Measurements from ENCODE around the gene TMEM108. TPM values are rescaled to one million over a fixed set of nuclear protein-coding genes. Genes with fewer than 3 reads are reported as not detected.

The TMEM108 gene
- polyA plus RNA-seq, 1 donor (not counting 4 experiments of a cell fraction or from before 2014, with no cell fraction given) = not detected

DNA sequence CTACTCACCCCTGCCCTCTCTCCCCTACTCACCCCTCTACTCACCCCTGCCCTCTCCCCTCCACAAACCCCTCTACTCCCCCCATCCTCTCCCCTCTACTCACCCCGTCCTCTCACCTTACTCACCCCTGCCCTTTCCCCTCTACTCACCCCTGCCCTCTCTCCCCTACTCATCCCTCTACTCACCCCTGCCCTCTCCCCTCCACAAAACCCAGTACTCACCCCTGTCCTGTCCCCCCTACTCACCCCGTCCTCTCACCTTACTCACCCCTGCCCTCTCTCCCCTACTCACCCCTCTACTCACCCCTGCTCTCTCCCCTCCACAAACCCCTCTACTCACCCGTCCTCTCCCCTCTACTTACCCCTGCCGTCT, 375.8 kb downstream of the TMEM108 start:
- no peaks in the 10 kb centered on the region for H3K79me2 ChIP-seq (ENCODE audit: control insufficient read depth, insufficient read depth, low read length)
- no peaks in the 10 kb centered on the region for H3K36me3 ChIP-seq (ENCODE audit: control insufficient read depth in 2 of 2, extremely low read depth in 1 of 2, insufficient read depth in 2 of 2, low read length in 2 of 2)
- no peak overlapping the region for H3K27ac ChIP-seq (ENCODE audit: control insufficient read depth, insufficient read depth, low read length)
- H3K27me3 ChIP-seq (ENCODE audit: control insufficient read depth, extremely low read depth, insufficient read depth, low read length) = peaks cover 13% of the 10 kb centered on the region
- no peaks in the 10 kb centered on the region for H3K9me3 ChIP-seq (ENCODE audit: control insufficient read depth, low read depth, low read length)
- H3K4me2 ChIP-seq (ENCODE audit: control insufficient read depth, extremely low read depth, insufficient read depth, low read depth, low read length) = no peak overlapping the region
- H3K4me3 ChIP-seq (ENCODE audit: control insufficient read depth in 2 of 3, extremely low read depth in 1 of 3, insufficient read depth in 2 of 3, low read depth in 1 of 3, low read length in 3 of 3) = no peak overlapping the region
- H3K9me1 ChIP-seq (ENCODE audit: control insufficient read depth, extremely low read depth, insufficient read depth, low read length) = no peaks in the 10 kb centered on the region
- dilution Hi-C loops (cut with MboI; ENCODE audit: extremely low pct_ligation_motif_present, low sequenced_read_pairs) = no loop called here
- H2AFZ ChIP-seq (ENCODE audit: control insufficient read depth, low read length) = no peak overlapping the region
- H3K9ac ChIP-seq (ENCODE audit: control insufficient read depth, extremely low read depth, insufficient read depth, low read length) = no peak overlapping the region
- no peaks in the 10 kb centered on the region for H3K4me1 ChIP-seq (ENCODE audit: control insufficient read depth, extremely low read depth, insufficient read depth, low read length)
- no peak for DNase-seq (ENCODE audit: low read depth, low spot score)
- no peak for FAIRE-seq
- TF ChIP-seq, protein P1, sequence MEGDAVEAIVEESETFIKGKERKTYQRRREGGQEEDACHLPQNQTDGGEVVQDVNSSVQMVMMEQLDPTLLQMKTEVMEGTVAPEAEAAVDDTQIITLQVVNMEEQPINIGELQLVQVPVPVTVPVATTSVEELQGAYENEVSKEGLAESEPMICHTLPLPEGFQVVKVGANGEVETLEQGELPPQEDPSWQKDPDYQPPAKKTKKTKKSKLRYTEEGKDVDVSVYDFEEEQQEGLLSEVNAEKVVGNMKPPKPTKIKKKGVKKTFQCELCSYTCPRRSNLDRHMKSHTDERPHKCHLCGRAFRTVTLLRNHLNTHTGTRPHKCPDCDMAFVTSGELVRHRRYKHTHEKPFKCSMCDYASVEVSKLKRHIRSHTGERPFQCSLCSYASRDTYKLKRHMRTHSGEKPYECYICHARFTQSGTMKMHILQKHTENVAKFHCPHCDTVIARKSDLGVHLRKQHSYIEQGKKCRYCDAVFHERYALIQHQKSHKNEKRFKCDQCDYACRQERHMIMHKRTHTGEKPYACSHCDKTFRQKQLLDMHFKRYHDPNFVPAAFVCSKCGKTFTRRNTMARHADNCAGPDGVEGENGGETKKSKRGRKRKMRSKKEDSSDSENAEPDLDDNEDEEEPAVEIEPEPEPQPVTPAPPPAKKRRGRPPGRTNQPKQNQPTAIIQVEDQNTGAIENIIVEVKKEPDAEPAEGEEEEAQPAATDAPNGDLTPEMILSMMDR (optimal IDR thresholded peaks at IDR 0.05 in 1 of 3, IDR thresholded peaks at IDR 0.05 in 1 of 3, conservative IDR thresholded peaks at IDR 0.05 in 1 of 3; ENCODE audit: extremely low read depth in 1 of 3, insufficient read depth in 2 of 3, low read length in 3 of 3) = no peak
- TF ChIP-seq EZH2 (IDR thresholded peaks at IDR 0.05; ENCODE audit: low read length) = no peak
- H4K20me1 ChIP-seq (ENCODE audit: control insufficient read depth, extremely low read depth, insufficient read depth, low read length) = no peaks in the 10 kb centered on the region

DNA sequence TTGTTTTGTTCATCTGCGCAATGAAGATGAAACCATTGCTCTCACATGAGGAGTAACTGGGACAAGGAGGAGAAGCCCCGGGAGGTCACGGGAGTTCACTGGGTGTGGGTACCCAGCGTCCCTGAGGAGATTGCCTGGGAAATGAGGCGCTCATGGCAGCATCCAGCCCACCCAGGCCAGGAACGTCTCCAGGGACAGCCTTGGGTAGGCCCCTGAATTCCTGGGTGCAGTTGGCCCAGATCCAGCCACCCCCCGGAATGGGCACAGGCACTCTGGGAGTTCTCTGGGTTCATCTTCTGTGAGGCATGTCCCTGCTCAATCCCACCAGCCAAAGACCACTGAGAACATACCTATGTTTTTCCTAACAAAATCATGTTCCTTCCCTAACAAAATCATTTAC, 380.2 kb downstream of the TMEM108 start:
- Histone ChIP-seq H3K4me1 (ENCODE audit: control insufficient read depth, extremely low read depth, insufficient read depth, low read length) (no peaks in the 10 kb centered on the region), H3K27ac (ENCODE audit: control insufficient read depth, insufficient read depth, low read length) (no peak overlapping the region), H3K4me3 (ENCODE audit: control insufficient read depth in 2 of 3, extremely low read depth in 1 of 3, insufficient read depth in 2 of 3, low read depth in 1 of 3, low read length in 3 of 3) (no peak overlapping the region), H3K9me1 (ENCODE audit: control insufficient read depth, extremely low read depth, insufficient read depth, low read length) (no peaks in the 10 kb centered on the region), H3K36me3 (ENCODE audit: control insufficient read depth in 2 of 2, extremely low read depth in 1 of 2, insufficient read depth in 2 of 2, low read length in 2 of 2) (no peaks in the 10 kb centered on the region), H3K4me2 (ENCODE audit: control insufficient read depth, extremely low read depth, insufficient read depth, low read depth, low read length) (no peak overlapping the region), H3K79me2 (ENCODE audit: control insufficient read depth, insufficient read depth, low read length) (no peaks in the 10 kb centered on the region), H4K20me1 (ENCODE audit: control insufficient read depth, extremely low read depth, insufficient read depth, low read length) (no peaks in the 10 kb centered on the region), H3K27me3 (ENCODE audit: control insufficient read depth, extremely low read depth, insufficient read depth, low read length) (peaks cover 7% of the 10 kb centered on the region), H2AFZ (ENCODE audit: control insufficient read depth, low read length) (no peak overlapping the region), H3K9ac (ENCODE audit: control insufficient read depth, extremely low read depth, insufficient read depth, low read length) (no peak overlapping the region), H3K9me3 (ENCODE audit: control insufficient read depth, low read depth, low read length) (no peaks in the 10 kb centered on the region)
- dilution Hi-C loops (cut with MboI; ENCODE audit: extremely low pct_ligation_motif_present, low sequenced_read_pairs) = no loop called here
- FAIRE-seq (no peak), DNase-seq (ENCODE audit: low read depth, low spot score) (no peak)
- TF ChIP-seq EZH2 (IDR thresholded peaks at IDR 0.05; ENCODE audit: low read length) = no peak
- TF ChIP-seq, protein P1 (optimal IDR thresholded peaks at IDR 0.05 in 1 of 3, IDR thresholded peaks at IDR 0.05 in 1 of 3, conservative IDR thresholded peaks at IDR 0.05 in 1 of 3; ENCODE audit: extremely low read depth in 1 of 3, insufficient read depth in 2 of 3, low read length in 3 of 3) = no peak

Measured in keratinocyte (primary cell).